Gastroesophageal sphincter (tissue), 4 donors: ENCODE results near the gene PTPN23. TPM values are rescaled to one million over a fixed set of nuclear protein-coding genes. Genes with fewer than 3 reads are reported as not detected.

Source experiments
- ATAC-seq: fragments of 150-250 bp; one replicate; pipeline ENCODE4 v1.9.1; 2016; ENCODE audit warnings: mild to moderate bottlenecking, moderate library complexity
- H3K27ac ChIP-seq, 4 donors: fragments of 200-600 bp; sonication (generic) in 3 of 4; 1 replicate in 3 of 4; 2 replicates in 1 of 4; pipeline ENCODE4 v1.5.1; 2016 to 2019
- H3K27me3 ChIP-seq: fragments of 200-600 bp; sonication (generic); one replicate; pipeline ENCODE4 v1.5.1; 2019
- H3K36me3 ChIP-seq, 2 donors: fragments of 200-600 bp; sonication (generic); one replicate each; pipeline ENCODE4 v1.5.1; 2019; ENCODE audit warnings: control low read depth in 1 of 2
- H3K4me1 ChIP-seq, 3 donors: fragments of 200-600 bp; sonication (generic); 1 replicate in 2 of 3; 2 replicates in 1 of 3; pipeline ENCODE4 v1.5.1; 2016 to 2019; ENCODE audit warnings: control low read depth in 2 of 3
- H3K4me3 ChIP-seq, 2 donors: fragments of 200-600 bp; sonication (generic); one replicate each; pipeline ENCODE4 v1.5.1; 2019; ENCODE audit warnings: mild to moderate bottlenecking in 1 of 2, moderate library complexity in 1 of 2
- H3K9me3 ChIP-seq, 3 donors: fragments of 200-600 bp; sonication (generic); one replicate each; pipeline ENCODE4 v1.5.1; 2017 to 2019; ENCODE audit warnings: control low read depth in 2 of 3
- EP300 ChIP-seq: sonication (generic); formaldehyde crosslinking; IDR thresholded peaks from one replicate; pipeline ENCODE4 v1.6.1; 2017; ENCODE audit warnings: antibody characterized with exemption, mild to moderate bottlenecking
- POLR2A ChIP-seq, 2 donors: fragments of 450-650 bp; IDR thresholded peaks; one replicate each; pipeline ENCODE4 v1.6.1; 2017; ENCODE audit warnings: antibody characterized with exemption in 2 of 2, mild to moderate bottlenecking in 2 of 2, moderate library complexity in 1 of 2
- POLR2AphosphoS5 ChIP-seq: sonication (generic); formaldehyde crosslinking; IDR thresholded peaks from one replicate; pipeline ENCODE4 v1.6.1; 2017; ENCODE audit warnings: antibody characterized with exemption
- WGBS, 2 donors: methylation state at CpG; one replicate each; pipeline ENCODE4 v1.1.5; 2018; ENCODE audit warnings: low coverage in 1 of 2; 5-methylcytosine and 5-hydroxymethylcytosine counted together
- total RNA-seq, 4 donors: library from RNA; depleted of rRNA; stranded (reverse); fragments of >200 nt; gene quantifications; one replicate each; pipeline ENCODE4 v1.1.0, GENCODE V29; 2016
- TF ChIP-seq, protein P1 (sequence below), 4 experiments: fragments of 200-600 bp in 2 of 4; fragments of 450-650 bp in 2 of 4; sonication (generic) in 1 of 4; IDR thresholded peaks; one replicate each; pipeline ENCODE4 v1.5.1; 2017 to 2019; ENCODE audit warnings: antibody characterized with exemption in 4 of 4, mild to moderate bottlenecking in 2 of 4, moderate library complexity in 2 of 4

The PTPN23 gene
- total RNA-seq, 4 donors from 2014 or later, result 9.1 to 34.2 (median 19.5) TPM

DNA sequence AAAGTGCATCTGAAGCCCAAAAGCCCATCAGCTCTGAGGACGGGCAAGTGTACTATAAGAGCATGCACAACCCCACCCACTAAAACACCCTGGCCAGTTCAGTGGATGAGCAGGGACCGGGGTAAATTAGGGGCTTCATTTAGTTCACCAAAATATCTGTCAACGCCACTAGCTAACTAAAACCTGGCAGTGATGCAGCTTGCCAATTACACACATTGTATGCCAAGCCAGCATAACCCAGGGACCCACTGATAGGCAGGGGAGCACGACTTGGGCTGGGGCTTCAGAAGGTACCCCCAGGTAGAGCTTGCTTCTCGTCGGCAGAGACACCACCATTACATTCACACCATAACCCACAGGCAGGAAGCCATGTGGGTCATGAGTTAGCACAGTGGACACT, 47.0 kb downstream of the PTPN23 start:
- WGBS, 2 donors, result 87 to 93% methylated on average over 3 of the region's 6 CpGs
- H3K27ac ChIP-seq, result no peak overlapping the region
- no peak overlapping the region for H3K4me3 ChIP-seq
- H3K27me3 ChIP-seq, result no peaks in the 10 kb centered on the region
- no peak for ATAC-seq
- no peak for TF ChIP-seq POLR2AphosphoS5
- no peak for TF ChIP-seq POLR2A (IDR thresholded peaks at IDR 0.05)
- no peak for TF ChIP-seq EP300
- TF ChIP-seq, protein P1, sequence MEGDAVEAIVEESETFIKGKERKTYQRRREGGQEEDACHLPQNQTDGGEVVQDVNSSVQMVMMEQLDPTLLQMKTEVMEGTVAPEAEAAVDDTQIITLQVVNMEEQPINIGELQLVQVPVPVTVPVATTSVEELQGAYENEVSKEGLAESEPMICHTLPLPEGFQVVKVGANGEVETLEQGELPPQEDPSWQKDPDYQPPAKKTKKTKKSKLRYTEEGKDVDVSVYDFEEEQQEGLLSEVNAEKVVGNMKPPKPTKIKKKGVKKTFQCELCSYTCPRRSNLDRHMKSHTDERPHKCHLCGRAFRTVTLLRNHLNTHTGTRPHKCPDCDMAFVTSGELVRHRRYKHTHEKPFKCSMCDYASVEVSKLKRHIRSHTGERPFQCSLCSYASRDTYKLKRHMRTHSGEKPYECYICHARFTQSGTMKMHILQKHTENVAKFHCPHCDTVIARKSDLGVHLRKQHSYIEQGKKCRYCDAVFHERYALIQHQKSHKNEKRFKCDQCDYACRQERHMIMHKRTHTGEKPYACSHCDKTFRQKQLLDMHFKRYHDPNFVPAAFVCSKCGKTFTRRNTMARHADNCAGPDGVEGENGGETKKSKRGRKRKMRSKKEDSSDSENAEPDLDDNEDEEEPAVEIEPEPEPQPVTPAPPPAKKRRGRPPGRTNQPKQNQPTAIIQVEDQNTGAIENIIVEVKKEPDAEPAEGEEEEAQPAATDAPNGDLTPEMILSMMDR (IDR thresholded peaks at IDR 0.05), result no peak
- no peaks in the 10 kb centered on the region for H3K4me1 ChIP-seq
- H3K9me3 ChIP-seq, result no peaks in the 10 kb centered on the region
- H3K36me3 ChIP-seq, result peaks cover 0 to 87% of the 10 kb centered on the region in 2 donors

DNA sequence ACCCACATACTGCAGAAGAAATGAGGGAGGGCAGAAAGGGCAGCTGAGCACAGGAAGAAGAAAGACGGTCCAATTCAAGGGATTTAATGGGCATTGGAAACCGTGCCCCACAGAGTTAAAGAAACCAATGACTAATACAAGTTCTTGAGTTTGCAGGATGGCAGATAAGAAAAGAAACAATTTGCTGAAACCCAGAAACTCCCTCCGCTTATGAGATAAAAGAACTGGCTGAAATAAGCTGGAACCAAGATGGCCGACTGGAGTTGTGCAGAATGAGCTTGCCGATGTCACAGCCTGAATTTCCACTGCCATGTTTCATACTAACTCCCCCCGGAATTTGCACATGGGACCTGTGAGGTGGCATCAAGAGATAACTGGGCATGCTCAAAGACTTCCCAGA, 47.8 kb downstream of the PTPN23 start:
- no peak for ATAC-seq
- TF ChIP-seq POLR2A (IDR thresholded peaks at IDR 0.05) (no peak), POLR2AphosphoS5 (no peak), EP300 (no peak)
- TF ChIP-seq, protein P1 (IDR thresholded peaks at IDR 0.05), result no peak
- H3K36me3 ChIP-seq, result peaks cover 0 to 87% of the 10 kb centered on the region in 2 donors
- H3K4me1 ChIP-seq, result no peaks in the 10 kb centered on the region
- WGBS, 2 donors, result 84 to 93% methylated on average over 5 to 6 of the region's 6 CpGs
- H3K4me3 ChIP-seq, result no peak overlapping the region
- no peaks in the 10 kb centered on the region for H3K27me3 ChIP-seq
- H3K27ac ChIP-seq, result no peak overlapping the region
- H3K9me3 ChIP-seq, result no peaks in the 10 kb centered on the region

DNA sequence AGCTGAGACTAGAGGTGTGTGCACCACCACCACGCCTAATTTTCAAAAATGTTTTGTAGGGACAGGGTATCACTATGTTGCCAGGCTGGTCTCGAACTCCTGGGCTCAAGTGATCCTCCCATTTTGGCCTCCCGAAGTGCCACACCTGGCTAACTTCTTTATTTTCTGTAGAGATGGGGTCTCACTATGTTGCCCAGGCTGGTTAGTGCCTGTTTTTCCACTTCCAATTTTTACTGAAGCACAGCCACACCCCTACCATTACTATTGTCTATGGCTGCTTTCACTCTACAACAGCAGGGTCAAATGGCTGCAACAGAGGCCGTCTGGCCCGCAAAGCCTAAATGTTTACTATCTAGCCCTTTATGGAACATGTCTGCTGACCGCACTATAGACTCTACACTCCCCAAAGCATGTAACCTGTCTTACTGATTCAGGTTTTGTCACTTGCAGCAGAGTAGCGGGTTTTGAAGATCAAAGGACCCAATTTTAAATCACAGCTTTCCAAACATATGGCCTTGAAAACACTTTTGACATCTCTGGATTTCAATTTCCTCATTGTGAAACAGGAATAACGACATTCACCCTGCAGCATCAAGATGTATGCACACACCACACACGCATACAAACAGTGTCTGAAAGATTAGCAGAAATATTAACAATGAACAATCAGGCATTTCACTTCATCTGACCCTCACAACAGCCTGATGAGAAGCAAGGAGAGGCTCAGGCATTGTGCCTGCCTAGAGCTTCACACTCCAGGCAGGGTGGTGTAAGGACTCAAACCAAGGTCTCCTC, 48.9 kb downstream of the PTPN23 start:
- ATAC-seq, result no peak
- WGBS, 2 donors, result 89 to 91% methylated on average over 3 to 8 of the region's 9 CpGs
- Histone ChIP-seq H3K27me3 (no peaks in the 10 kb centered on the region), H3K4me1 (no peaks in the 10 kb centered on the region), H3K36me3 (peaks cover 0 to 87% of the 10 kb centered on the region in 2 donors), H3K9me3 (no peaks in the 10 kb centered on the region), H3K4me3 (no peak overlapping the region), H3K27ac (no peak overlapping the region)
- TF ChIP-seq, protein P1 (IDR thresholded peaks at IDR 0.05), result no peak
- no peak for TF ChIP-seq EP300
- TF ChIP-seq POLR2A (IDR thresholded peaks at IDR 0.05), result no peak
- no peak for TF ChIP-seq POLR2AphosphoS5

DNA sequence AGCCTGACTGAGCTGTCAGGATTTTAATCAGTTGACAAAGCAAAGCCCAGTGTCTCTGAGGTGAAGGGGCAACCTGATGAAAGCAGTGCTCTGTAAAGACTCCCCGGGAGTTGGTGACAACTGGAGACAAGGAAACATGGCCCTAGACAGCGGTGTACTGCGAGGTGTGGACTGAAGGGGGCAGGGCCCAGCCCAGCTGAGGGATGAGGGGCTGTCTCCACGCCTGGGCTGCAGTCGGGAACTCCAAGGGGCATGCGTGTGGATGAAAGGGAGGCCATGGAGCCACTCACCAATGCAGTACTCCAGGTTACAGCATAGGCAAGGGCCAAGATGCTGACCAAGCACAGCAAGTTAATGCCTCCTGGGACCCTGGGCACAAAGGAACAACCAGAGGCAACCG, 49.8 kb downstream of the PTPN23 start:
- no peaks in the 10 kb centered on the region for H3K27me3 ChIP-seq
- no peak overlapping the region for H3K27ac ChIP-seq
- H3K4me3 ChIP-seq, result no peak overlapping the region
- H3K9me3 ChIP-seq, result no peaks in the 10 kb centered on the region
- no peaks in the 10 kb centered on the region for H3K4me1 ChIP-seq
- TF ChIP-seq EP300, result no peak
- TF ChIP-seq POLR2A (IDR thresholded peaks at IDR 0.05), result no peak
- no peak for TF ChIP-seq POLR2AphosphoS5
- TF ChIP-seq, protein P1 (IDR thresholded peaks at IDR 0.05), result no peak
- ATAC-seq, result no peak
- H3K36me3 ChIP-seq, result peaks cover 0 to 83% of the 10 kb centered on the region in 2 donors
- 83 to 89% methylated on average over 3 to 6 of the region's 7 CpGs for WGBS, 2 donors

DNA sequence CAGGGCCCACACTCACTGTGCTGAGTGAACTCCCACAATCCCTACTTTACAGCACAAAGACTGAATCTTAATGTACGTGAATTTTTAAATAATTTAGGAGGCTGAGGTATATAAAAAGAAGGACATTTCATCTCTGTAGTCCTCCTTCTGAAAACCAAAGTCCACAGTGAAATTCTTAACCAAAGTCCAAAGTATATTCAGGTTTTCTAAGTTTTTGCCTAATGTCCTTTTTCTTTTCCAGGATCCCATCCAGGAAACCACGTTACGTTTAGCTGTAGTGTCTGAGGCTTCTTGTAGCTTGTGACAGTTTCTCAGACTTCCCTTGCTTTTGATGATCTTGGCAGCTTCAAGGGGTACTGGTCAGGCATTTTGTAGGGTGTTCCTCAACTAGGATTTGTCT, 50.4 kb downstream of the PTPN23 start:
- 83 to 89% methylated on average over 3 of the region's 3 CpGs for WGBS, 2 donors
- TF ChIP-seq POLR2AphosphoS5 (no peak), POLR2A (IDR thresholded peaks at IDR 0.05) (no peak), EP300 (no peak)
- TF ChIP-seq, protein P1 (IDR thresholded peaks at IDR 0.05), result no peak
- peaks cover 0 to 80% of the 10 kb centered on the region in 2 donors for H3K36me3 ChIP-seq

More for the DNA sequence above, 50.4 kb downstream of the PTPN23 start:
- Histone ChIP-seq H3K27me3 (no peaks in the 10 kb centered on the region), H3K4me1 (no peaks in the 10 kb centered on the region), H3K4me3 (no peak overlapping the region), H3K27ac (no peak overlapping the region), H3K9me3 (no peaks in the 10 kb centered on the region)
- no peak for ATAC-seq
